Neutrophil (primary cell): Measurements from ENCODE around the gene PTPRB.
"Not testable (repeated sequence)": the region's sequence is repeated elsewhere in the genome, so short reads cannot be mapped to it uniquely, and the experiment has no call there.

Experiments used
- H3K27ac ChIP-seq: fragments of 200-600 bp; sonication (generic); 2 replicates; pipeline ENCODE4 v1.5.1; 2016; ENCODE audit warnings: mild to moderate bottlenecking, moderate library complexity
- H3K27me3 ChIP-seq: fragments of 200-600 bp; sonication (generic); 2 replicates; pipeline ENCODE4 v1.6.0; 2016; ENCODE audit warnings: mild to moderate bottlenecking
- H3K36me3 ChIP-seq: fragments of 200-600 bp; sonication (generic); 2 replicates; pipeline ENCODE4 v1.5.1; 2017
- H3K4me1 ChIP-seq, 2 experiments: fragments of 200-600 bp in 1 of 2; sonication (generic) in 1 of 2; 1 replicate in 1 of 2; 2 replicates in 1 of 2; pipeline versions ENCODE4 v1.5.1 to v1.6.1; 2013 to 2016; ENCODE audit warnings: low read depth in 1 of 2, low read length in 1 of 2, mild to moderate bottlenecking in 1 of 2, moderate library complexity in 1 of 2; ENCODE audit not compliant: control insufficient read depth in 1 of 2, insufficient read depth in 1 of 2
- H3K4me3 ChIP-seq, 2 experiments: fragments of 200-600 bp in 1 of 2; sonication (generic) in 1 of 2; 1 replicate in 1 of 2; 2 replicates in 1 of 2; pipeline ENCODE4 v1.5.1; 2013 to 2016; ENCODE audit warnings: low read depth in 1 of 2, low read length in 1 of 2, mild to moderate bottlenecking in 1 of 2, moderate library complexity in 1 of 2
- H3K9me3 ChIP-seq: fragments of 200-600 bp; sonication (generic); 2 replicates; pipeline ENCODE4 v1.5.1; 2016
- TF ChIP-seq, protein P1 (sequence below): fragments of 200-600 bp; sonication (generic); IDR thresholded peaks from 2 replicates; pipeline ENCODE4 v1.5.1; 2016; ENCODE audit warnings: antibody characterized with exemption

PTPRB gene

DNA sequence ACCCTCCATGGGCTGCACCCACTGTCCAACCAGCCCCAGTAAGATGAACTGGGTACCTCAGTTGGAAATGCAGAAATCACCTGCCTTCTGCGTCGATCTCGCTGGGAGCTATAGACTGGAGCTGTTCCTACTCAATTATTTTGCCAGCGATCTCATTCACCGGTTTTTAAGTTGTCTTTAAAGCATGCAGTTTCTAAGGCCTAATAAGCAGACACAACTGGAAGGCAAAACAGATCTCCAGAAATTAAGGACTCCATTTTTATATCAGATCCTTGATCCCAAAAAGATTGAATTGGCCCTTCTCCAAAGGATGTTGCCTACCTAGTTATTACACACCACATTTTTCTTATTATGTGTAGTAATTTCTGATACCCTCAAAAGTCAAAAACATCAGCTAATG is 139.7 kb downstream of the PTPRB start:
- H3K4me3 ChIP-seq, result no peak overlapping the region
- no peaks in the 10 kb centered on the region for H3K36me3 ChIP-seq
- TF ChIP-seq, protein P1, sequence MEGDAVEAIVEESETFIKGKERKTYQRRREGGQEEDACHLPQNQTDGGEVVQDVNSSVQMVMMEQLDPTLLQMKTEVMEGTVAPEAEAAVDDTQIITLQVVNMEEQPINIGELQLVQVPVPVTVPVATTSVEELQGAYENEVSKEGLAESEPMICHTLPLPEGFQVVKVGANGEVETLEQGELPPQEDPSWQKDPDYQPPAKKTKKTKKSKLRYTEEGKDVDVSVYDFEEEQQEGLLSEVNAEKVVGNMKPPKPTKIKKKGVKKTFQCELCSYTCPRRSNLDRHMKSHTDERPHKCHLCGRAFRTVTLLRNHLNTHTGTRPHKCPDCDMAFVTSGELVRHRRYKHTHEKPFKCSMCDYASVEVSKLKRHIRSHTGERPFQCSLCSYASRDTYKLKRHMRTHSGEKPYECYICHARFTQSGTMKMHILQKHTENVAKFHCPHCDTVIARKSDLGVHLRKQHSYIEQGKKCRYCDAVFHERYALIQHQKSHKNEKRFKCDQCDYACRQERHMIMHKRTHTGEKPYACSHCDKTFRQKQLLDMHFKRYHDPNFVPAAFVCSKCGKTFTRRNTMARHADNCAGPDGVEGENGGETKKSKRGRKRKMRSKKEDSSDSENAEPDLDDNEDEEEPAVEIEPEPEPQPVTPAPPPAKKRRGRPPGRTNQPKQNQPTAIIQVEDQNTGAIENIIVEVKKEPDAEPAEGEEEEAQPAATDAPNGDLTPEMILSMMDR, result no peak
- no peaks in the 10 kb centered on the region for H3K9me3 ChIP-seq
- no peaks in the 10 kb centered on the region for H3K27me3 ChIP-seq
- no peaks in the 10 kb centered on the region for H3K4me1 ChIP-seq
- no peak overlapping the region for H3K27ac ChIP-seq

DNA sequence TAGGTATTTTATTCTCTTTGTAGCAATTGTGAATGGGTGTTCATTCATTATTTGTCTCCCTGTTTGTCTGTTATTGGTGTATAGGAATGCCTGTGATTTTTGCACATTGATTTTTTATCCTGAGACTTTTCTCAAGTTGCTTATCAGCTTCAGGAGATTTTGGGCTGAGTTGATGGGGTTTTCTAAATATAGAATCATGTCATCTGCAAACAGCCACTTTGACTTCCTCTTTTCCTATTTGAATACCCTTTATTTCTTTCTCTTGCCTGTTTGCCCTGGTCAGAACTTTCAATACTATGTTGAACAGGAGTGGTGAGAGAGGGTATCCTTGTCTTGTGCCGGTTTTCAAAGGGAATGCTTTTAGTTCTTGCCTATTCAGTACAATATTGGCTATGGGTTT is 144.3 kb downstream of the PTPRB start:
- not testable (repeated sequence) for H3K27ac ChIP-seq, H3K9me3 ChIP-seq, H3K27me3 ChIP-seq, H3K4me3 ChIP-seq, H3K36me3 ChIP-seq, H3K4me1 ChIP-seq

DNA sequence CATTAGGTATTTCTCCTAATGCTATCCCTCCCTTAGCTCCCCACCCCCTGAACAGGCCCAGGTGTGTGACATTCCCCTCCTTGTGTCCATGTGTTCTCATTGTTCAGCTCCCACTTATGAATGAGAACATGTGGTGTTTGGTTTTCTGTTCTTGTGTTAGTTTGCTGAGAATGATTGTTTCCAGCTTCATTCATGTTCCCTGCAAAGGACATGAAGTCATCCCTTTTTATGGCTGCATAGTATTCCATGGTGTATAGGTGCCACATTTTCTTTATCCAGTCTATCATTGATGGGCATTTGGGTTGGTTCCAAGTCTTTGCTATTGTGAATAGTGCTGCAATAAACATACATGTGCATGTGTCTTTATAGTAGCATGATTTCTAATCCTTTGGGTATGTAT is 146.3 kb downstream of the PTPRB start:
- H3K9me3 ChIP-seq, H3K4me1 ChIP-seq, H3K36me3 ChIP-seq, H3K27me3 ChIP-seq, H3K27ac ChIP-seq, H3K4me3 ChIP-seq: not testable (repeated sequence)

DNA sequence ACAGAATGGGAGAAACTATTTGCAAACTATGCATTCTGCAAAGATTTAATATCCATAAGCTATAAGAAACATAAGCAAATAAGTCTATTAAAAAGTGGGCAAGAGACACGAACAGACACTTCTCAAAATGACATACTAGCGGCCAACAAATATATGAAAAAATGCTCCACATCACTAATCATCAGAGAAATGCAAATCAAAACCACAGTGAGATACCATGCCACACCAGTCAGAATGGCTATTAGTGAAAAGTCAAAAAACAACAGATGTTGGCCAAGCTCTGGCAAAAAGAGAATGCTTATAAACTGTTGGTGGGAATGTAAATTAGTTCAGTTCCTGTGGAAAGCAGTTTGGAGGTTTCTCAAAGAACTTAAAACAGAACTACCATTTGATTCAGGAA is 149.8 kb downstream of the PTPRB start:
- H3K27ac ChIP-seq, result no peak overlapping the region
- H3K4me3 ChIP-seq, result no peak overlapping the region
- H3K36me3 ChIP-seq, result no peaks in the 10 kb centered on the region
- H3K4me1 ChIP-seq, result no peaks in the 10 kb centered on the region
- no peaks in the 10 kb centered on the region for H3K27me3 ChIP-seq
- TF ChIP-seq, protein P1, result no peak
- H3K9me3 ChIP-seq, result no peaks in the 10 kb centered on the region

DNA sequence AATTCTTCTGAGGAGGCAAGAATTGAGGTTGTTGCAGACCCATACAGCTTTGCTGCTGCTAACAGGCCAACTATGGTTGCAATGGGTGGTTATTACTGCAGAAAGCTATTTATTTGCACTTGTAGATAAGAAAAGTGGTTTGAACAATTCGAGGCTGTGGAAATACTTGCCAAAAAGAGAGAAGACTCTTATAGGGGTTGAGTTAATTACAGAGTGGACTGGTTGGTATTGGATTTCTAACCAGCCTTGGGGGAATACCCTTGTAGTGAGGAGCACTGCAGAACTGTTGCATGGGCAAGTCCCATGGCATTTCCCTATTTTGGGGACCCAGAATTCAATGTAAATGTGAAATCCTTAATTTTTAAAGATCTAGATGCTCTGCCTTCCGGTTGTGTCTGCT is 150.6 kb downstream of the PTPRB start:
- TF ChIP-seq, protein P1, result no peak
- Histone ChIP-seq H3K9me3 (no peaks in the 10 kb centered on the region), H3K4me1 (no peaks in the 10 kb centered on the region), H3K4me3 (no peak overlapping the region), H3K27me3 (no peaks in the 10 kb centered on the region), H3K36me3 (no peaks in the 10 kb centered on the region), H3K27ac (no peak overlapping the region)

DNA sequence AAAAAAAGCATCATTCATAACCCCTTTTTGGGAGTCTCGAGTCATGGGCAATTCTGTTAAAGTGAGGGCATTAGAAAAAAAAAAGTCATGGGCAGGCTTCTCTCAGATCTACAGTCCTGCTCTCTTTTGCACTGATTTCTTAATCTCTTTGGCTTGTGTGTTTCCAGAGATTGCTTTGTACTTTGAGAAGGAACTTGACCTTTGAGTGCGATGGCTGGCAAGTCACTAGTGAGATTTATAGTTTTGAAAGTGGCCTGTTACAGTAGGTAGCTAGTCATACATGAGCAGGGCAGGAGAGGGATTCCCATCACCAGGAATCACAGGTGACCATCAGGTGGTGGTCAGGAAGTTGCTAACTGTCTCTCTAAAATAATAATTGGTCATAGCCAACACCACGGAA is 151.5 kb downstream of the PTPRB start:
- Histone ChIP-seq H3K27me3 (no peaks in the 10 kb centered on the region), H3K9me3 (no peaks in the 10 kb centered on the region), H3K27ac (no peak overlapping the region), H3K4me1 (no peaks in the 10 kb centered on the region), H3K36me3 (no peaks in the 10 kb centered on the region), H3K4me3 (no peak overlapping the region)
- TF ChIP-seq, protein P1, result no peak

DNA sequence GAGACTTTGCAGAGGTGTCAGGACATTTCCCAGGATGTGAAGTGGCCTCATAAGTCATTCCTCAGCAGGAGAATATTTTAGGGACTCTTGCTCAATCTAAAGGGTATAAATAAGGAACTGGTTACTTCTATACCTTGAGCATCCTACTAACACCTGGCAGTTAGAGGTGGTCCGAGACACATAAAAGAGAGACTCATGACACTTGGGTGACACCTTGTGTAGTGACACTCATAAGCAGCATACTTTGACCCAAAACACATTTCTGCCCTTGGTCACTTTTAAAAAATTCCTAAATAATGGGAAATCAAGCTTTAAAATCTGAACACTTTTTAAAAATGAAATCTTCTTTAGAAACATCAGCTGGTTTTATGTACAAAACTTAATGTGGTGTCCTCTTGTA is 152.8 kb downstream of the PTPRB start:
- no peaks in the 10 kb centered on the region for H3K9me3 ChIP-seq
- TF ChIP-seq, protein P1, result no peak
- no peaks in the 10 kb centered on the region for H3K36me3 ChIP-seq
- no peaks in the 10 kb centered on the region for H3K27me3 ChIP-seq
- no peaks in the 10 kb centered on the region for H3K4me1 ChIP-seq
- H3K4me3 ChIP-seq, result no peak overlapping the region
- H3K27ac ChIP-seq, result no peak overlapping the region
